ENCODE measurements around the gene EVI5.
"Not testable (repeated sequence)": the region's sequence is repeated elsewhere in the genome, so short reads cannot be mapped to it uniquely, and the experiment has no call there.

The EVI5 gene

DNA sequence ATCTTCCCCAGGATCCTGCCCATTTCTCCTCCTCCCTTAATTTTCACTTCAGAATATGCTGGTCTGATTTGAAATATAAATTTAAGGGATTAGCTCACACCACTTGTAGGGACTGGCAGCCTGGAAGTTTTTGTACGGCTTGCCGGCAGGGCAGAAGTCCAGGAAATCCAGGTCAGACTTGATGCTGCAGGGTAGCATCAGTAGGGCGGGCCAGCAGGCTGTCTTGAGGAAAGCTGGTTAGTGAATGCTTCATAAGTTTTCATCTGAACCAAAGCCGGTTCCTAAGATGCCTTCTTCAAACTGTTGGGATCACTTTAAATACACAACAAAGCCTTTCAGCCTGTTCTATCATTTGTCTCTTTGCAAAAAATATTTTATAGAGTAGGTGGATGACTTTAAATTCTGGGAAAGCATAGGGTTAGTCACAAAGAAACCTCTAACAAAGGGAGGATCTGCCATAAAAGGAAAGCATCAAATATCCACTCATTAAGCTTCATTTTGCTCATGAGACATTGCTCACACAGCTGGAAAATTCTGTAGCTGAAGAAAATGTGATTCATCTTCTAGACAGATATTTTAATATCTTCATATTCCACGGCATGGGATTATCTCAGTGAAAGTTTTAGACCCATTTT, 207.5 kb downstream of the EVI5 start:
- DNase-seq (ENCODE audit: low read depth): peak; percentile 71

DNA sequence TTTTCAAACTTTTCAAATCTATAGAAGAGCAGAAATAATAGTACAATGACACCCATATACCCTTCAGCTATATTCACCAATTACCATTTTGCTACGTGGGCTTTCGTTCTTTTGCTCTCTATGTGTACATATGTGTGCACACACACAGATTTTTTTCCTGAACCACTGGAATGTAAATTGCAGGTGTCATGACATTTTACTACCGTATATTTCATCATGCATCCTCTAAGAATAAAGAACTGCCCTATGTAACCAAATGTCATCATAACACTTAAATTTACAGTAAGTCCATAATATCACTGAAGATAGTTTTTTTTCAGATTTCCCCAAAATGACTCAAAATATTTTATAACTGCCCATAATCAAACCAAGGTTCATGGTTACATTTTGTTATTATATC, 209.8 kb downstream of the EVI5 start:
- DNase-seq (ENCODE audit: low read depth): no peak

DNA sequence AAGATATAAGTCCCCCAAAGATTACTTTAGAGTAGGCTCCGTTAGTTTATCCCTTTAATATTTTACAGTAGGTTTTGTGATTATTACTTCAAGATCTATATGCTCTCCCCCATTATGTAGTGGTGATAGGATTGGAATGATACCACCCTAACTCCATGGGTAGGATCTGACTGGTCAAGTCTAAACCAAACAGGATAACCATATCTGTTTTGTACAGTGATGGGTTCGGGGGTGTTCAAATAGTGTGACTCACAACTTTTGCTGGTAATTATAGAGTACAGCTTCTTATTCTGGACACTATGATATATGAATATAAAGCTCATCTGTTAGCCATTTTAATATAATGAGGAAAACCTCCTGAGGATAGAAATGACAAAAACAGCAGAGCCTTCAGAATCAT, 212.4 kb downstream of the EVI5 start:
- DNase-seq (ENCODE audit: low read depth): no peak

DNA sequence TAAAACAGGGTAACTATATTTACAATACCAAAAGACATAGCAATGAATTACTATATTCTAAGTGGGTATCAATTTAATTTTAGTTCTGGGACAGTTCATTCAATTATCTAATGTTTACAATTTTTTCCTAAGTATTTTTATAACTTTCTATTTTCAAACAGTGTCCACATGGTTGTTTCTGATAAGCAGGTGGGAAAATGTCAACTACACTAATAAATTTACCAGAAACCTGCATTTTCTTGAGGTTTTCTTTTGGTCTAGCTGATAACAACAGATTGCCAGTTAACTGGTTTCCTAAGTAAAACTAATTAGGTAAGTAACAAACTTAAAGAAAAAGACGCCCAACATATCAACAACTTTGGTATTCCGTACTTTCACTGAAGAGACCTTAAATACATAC, 213.3 kb downstream of the EVI5 start:
- no peak for DNase-seq (ENCODE audit: low read depth)

DNA sequence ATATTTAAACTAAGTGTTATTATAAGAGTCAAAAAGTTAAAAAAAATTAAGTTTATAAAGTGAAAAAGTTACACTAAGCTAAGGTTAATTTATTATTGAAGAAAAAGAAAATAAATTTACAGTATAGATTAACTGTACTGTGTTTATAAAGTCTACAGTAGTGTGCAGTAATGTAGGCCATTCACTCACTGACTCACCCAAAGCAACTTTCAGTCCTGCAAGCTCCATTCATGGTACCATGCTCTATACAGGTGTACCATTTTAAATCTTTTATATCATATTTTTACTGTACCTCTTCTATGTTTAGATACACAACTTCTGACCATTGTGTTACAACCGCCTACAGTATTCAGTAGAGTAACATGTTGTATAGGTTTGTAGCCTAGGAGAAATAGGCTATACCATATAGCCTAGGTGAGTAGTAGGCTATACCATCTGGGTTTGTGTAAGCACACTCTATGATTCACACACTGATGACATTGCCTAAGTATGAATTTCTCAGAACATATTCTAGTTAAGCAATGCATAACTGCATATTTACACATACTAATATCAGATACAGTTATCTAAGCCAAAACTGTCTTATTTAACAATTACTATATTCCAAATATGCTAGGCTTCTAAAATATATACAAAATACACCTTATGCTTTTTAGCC, 217.6 kb downstream of the EVI5 start:
- DNase-seq (ENCODE audit: low read depth): peak; percentile 85

DNA sequence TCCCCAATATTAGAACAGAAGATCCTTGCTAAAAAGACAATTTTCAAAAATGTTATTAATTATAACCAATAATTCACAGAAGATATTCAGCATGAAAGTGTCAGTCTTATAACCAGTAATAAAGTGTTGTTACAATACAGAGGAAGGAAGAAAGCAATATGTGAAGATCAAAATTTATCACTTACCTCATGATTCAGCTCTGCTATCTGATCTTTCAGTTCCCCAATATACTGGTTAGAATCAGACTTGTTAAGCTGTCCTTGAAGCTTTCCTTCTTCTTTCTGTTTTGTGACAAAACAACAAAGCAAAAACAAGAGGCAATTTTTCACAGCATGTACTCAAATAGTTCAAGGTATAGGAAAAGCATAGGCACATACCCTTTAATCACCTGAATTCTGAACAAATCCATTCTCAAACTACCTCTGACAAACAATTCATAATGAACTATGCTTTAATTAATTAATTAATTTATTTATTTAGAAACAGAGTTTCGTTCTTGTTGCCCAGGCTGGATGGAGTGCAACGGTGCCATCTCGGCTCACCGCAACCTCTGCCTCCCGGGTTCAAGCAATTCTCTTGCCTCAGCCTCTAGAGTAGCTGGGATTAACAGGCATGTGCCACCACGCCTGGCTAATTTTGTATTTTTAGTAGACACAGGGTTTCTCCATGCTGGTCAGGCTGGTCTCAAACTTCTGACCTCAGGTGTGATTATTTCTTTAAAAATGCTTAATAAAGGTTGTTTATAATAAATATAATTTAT, 221.3 kb downstream of the EVI5 start:
- DNase-seq (ENCODE audit: low read depth): no peak

DNA sequence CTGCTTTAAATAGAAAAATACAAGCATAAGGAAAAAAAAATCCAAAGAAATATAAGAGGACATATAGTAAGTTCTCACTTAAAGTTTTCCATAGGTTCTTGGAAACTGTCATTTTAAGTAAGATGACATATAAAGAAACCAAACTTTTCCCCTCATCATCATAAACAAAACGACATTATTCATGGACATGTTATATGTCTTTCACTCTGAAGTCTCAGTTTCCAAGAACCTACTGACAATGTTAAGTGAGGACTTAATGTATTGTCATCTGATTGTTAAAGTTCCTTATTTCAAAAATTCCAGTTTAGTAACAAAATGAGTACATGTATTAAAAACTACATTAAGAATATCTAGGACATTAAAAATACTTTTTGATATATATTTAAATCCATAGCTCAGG, 228.6 kb downstream of the EVI5 start:
- no peak for DNase-seq (ENCODE audit: low read depth)

DNA sequence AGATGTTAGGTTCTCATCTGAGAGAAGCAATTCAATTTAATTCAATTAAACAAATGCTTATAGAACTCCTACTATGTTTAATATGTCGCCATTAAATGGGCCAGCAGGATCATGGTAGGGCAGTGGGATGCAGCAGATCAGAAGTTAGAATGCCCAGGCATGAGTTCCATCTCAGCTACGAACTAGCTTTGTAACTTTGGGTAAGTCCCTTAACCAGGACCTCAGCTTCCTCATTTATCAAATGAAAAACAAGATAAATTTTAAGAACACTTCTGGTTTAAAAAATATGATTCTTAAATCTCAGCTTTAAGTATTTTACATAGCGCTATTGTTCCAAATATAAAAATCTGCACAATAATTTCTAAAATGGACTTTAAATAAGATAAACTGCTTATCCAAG, 230.7 kb downstream of the EVI5 start:
- DNase-seq (ENCODE audit: low read depth): no peak

DNA sequence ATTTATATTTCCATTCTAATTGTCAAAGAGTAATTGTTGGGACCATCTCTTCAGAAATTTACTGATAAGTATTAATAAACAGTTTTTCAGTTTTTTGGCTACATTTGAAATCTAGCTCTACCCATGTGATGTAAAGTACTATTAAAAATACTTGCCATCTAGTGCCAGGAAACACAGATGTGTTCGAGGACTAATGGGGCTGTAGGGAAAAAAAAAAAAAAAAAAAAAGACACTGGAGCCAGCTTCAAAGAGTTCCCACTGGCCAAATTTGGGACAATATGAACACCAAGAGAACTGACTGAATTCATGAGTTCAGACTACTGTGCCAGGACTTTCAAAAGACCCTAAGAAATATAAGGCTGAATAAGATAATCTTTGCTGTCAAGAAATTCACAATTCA, 233.0 kb downstream of the EVI5 start:
- DNase-seq (ENCODE audit: low read depth): no peak

DNA sequence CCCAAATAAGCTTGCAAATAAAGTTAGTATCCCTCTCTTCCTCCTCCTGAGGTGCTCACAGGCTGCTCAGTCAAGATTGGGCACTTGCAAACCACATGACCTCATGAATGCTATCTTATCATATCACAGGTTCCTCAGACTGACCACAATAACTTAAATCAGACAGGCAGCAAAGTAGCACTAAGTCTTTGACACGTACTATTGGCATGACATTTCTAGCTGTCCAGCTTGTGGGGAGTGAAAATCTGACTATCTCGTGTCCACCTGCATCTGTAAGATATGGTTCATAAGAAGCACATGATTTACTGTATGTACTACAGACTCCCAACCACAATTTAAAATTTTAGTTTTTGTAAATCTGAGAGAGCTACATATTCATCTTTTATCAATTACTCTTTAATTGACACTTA, 240.1 kb downstream of the EVI5 start:
- DNase-seq (ENCODE audit: low read depth): peak; percentile 40

DNA sequence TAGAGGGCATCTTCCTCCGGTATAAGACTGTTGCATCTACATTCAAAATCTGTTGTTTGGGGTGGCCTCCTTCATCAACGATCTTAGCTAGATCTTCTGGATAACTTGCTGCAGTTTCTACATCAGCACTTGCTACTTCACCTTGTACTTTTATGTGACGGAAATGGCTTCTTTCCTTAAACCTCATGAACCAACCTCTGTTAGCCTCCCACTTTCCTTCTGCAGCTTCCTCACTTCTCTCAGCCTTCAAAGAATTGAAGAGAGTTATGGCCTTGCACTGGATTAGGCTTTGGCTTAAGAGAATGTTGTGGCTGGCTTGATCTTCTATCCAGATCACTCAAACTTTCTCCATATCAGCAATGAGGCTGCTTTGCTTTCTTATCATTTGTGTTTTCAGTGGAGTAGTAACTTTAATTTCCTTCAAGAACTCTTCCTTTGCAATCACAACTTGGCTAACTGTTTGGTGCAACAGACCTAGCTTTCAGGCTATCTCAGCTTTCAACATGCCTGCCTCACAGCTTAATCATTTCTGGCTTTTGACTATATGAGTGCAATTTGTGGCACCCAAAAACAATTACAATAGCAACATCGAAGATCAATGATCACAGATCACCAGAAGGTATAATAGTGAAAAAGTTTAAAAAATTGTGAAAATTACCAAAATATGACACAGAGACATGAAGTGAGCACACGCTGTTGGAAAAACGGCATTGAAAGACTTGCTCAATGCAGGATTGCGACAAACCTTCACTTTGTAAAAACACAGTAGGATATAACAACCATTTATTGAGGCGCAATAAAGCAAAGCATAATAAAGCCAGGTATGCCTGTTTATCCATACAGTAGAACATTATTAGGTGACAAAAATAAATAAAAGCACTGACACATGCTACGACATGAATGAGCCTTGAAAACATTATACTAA, 241.5 kb downstream of the EVI5 start:
- DNase-seq (ENCODE audit: low read depth): no peak

DNA sequence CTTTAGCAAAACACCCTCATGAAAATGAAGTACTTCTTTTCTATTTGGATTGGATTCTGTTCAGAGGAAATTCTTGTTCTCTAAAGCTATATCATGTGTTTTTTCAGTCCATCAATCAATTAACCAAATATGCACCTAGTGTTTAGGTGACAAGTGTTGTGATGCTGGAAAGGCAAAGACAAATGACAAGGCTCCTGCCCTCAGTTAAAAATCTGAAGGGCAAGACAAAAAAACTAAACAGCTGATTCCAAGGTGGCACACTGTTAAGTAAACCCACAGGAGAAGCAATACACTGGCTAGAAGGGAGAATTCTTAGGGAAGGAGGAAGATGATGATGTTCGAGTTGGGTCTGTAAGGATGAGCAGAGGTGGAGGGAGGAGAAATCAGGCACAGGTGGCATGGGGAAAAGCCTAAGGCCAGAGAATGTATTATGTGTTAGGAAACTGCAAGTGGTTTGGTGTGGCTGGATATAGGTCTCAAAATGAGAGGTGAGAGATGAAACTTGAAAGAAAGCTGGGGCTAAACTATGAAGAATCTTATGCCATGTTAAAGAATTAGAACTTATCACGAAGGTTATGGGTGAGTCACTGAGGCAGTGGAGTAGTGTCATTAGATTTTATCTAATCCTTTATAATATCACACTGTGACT, 246.4 kb downstream of the EVI5 start:
- peak; percentile 26 for DNase-seq (ENCODE audit: low read depth)

DNA sequence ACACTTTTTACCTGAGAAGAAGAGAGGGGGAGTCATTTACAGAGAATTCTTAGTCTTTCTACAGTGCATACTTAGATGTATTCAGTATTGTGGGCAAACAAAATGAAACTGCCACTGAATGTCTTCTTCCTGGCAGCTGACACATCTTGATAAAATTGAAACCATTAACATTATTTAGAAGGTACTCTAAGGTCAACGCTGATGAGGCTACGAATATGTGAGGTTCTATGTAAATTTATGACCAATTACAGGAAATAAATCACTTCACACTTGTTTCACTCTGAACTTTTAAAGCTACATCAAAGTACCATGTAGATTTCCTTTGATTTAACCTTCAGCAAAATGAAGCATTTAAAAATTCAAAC, 246.9 kb downstream of the EVI5 start:
- DNase-seq (ENCODE audit: low read depth): peak; percentile 21

DNA sequence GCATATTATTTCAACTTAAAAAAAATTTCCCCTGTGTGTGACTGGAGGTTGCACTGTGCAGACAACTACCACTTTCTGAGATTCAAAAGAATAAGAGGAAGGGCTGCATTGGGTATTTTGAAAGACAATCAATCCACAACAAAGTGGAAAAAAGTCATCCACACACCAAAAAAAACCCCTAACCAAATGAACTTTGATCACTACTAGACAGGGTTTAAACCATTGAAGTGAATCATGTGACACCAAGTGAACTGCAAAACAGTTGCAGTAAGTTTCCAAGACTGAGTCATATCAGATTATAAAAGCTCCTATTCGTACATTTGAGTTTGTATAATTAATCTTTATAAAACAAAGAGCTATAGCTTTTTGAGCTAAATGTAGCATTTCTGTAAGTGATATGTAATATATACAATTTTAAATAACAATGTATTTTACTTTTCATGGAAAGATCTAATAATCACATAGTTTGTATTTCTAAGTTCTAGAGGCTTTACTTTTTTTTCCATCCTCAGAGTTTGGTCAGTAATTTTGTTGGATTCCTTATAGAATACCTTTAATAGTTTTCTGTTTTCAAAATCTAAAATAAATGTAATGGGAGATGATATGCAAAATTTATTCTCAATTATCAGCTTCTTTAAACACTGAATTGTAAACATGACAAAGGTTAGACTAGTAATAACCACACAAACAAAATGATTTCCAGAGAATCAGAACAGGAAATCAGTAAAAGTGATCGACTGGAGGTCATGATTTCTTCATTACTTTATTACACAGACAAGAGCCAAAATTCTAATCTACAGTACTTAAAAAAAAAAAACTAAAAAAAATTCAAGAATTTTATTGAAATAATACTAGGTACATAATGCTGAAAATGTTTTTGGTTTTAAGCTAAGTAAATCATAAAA, 247.7 kb downstream of the EVI5 start:
- peak; percentile 74 for DNase-seq (ENCODE audit: low read depth)

DNA sequence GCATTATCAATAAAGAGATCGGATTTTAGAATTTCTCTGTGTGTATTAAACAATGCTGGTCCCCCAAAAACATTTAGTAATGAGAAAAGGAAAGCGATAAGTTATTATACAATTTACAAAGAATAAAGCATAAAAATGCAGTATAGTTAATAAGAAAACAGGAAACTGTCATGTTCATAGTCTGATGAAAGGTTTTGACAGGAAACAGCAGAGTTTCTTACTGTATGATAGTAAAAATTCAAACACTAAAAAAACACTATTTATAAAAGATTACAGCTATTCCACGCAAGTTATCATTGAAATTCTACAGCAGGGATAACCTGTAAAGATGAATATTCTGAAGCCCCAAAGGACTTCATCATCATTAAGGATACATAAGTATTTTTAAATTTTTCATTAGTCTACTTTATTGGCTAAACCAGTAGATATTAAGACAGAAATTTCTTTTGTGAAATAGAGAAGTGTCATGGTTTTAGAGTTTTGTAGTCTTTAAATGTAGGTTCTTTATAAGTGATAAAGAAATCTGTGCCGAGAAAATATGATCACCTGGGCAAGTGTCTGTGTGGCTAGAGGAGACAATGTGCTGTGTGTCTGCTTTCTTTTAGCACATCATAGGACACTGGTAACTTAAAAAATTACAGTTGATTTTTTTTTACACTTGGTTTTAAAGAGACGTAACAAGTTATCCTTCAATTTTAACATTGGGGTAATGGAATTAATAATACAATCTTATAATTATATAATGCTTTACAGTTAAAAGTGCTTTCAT, 248.5 kb downstream of the EVI5 start:
- no peak for DNase-seq (ENCODE audit: low read depth)

DNA sequence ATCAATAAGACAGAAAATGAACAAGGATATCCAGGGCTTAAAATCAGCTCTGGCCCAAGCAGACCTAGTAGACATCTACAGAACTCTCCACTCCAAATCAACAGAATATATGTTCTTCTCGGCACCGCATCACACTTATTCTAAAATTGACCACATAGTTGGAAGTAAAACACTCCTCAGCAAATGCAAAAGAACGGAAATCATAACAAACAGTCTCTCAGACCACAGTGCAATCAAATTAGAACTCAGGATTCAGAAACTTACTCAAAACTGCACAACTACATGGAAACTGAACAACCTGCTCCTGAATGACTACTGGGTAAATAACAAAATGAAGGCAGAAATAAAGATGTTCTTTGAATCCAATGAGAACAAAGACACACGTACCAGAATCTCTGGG, 252.5 kb downstream of the EVI5 start:
- not testable (repeated sequence) for DNase-seq (ENCODE audit: low read depth)

DNA sequence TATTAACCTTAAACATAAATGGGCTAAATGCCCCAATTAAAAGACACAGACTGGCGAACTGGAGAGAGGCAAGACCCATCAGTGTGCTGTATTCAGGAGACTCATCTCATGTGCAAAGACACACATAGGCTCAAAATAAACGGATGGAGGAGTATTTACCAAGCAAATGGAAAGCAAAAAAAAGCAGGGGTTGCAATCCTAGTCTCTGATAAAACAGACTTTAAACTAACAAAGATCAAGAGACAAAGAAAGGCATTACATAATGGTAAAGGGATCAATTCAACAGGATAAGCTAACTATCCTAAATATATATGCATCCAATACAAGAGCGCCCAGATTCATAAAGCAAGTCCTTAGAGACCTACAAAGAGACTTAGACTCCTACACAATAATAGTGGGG, 253.0 kb downstream of the EVI5 start:
- not testable (repeated sequence) for DNase-seq (ENCODE audit: low read depth)

DNA sequence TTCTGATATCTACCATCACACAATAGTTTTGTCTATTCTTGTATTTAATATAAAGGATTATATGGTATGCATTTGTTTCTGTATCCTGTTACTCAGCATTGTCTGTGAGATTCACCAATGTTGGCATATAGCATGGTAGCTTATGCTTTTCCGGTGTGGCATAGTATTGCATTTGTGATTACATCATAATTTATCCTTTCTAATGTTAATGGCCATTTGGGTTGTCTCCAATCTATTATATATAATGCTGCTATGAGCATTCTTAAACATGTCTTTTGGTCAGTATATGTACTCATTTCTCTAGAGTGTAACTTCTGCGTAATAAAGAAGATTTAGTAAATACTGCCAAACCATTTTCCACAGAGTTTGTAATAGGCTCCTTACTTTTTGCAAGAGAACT, 257.2 kb downstream of the EVI5 start:
- DNase-seq (ENCODE audit: low read depth): no peak

DNA sequence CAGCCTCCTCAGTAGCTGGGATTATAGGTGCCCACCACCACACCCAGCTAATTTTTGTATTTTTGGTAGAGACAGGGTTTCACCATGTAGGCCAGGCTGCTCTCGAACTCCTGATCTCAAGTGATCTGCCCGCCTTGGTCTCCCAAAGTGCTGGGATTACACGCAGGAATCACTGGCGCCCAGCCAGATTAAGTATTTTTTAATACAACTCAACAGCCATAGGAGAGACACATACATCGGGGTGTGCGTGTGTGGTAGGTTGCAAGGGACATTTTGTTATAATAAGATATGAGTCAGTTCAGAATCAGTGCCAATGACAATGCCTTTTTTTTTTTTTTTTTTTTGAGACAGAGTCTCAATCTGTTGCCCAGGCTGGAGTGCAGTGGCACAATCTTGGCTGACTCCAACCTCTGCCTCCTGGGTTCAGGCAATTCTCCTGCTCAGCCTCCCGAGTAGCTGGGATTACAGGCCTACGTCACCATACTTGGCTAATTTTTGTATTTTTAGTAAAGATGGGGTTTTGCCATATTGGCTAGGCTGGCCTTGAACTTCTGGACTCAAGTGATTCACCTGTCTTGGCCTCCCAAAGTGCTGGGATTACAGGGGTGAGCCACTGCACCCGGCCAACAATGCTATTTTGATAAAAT, 259.8 kb downstream of the EVI5 start:
- not testable (repeated sequence) for DNase-seq (ENCODE audit: low read depth)

Measured in iris pigment epithelial cell (primary cell).